Measurements from ENCODE around the gene POLR3A.
A peak's percentile ranks its signal among the peaks of the same experiment; 100 is the strongest.
"Not testable (repeated sequence)": the region's sequence is repeated elsewhere in the genome, so short reads cannot be mapped to it uniquely, and the experiment has no call there.

Gene POLR3A

DNA sequence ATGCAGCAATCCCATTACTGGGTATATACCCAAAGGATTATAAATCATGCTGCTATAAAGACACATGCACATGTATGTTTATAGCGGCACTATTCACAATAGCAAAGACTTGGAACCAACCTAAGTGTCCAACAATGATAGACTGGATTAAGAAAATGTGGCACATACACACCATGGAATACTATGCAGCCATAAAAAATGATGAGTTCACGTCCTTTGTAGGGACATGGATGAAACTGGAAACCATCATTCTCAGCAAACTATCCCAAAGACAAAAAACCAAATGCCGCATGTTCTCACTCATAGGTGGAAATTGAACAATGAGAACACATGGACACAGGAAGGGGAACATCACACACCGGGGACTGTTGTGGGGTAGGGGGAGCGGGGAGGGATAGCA is 30.5 kb downstream of the POLR3A start:
- in situ Hi-C loops (cut with MboI; ENCODE audit: low pct_unique_long_range_greater_than_20kb, low sequenced_read_pairs); DNase-seq: not testable (repeated sequence)

DNA sequence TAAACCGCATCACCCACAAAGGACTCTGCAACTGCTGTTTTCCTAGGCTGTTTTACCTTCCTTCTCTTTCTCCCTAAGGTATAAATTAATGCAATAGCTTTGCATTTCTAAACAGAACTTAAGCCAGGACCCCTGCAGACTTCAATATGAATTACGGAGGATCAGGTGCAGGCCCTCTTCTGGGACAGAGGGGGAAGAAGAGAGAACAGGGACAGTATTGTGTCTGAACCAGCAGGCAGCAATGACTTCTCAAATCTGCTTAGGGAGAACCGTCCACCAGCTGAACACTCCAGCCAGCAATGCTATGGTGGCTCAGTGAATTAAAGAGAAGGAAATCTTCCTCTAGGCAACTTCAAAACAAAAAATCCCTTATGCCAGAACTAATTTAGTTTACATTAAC is 35.7 kb downstream of the POLR3A start:
- in situ Hi-C loops (cut with MboI; ENCODE audit: low pct_unique_long_range_greater_than_20kb, low sequenced_read_pairs): no loop called here

DNA sequence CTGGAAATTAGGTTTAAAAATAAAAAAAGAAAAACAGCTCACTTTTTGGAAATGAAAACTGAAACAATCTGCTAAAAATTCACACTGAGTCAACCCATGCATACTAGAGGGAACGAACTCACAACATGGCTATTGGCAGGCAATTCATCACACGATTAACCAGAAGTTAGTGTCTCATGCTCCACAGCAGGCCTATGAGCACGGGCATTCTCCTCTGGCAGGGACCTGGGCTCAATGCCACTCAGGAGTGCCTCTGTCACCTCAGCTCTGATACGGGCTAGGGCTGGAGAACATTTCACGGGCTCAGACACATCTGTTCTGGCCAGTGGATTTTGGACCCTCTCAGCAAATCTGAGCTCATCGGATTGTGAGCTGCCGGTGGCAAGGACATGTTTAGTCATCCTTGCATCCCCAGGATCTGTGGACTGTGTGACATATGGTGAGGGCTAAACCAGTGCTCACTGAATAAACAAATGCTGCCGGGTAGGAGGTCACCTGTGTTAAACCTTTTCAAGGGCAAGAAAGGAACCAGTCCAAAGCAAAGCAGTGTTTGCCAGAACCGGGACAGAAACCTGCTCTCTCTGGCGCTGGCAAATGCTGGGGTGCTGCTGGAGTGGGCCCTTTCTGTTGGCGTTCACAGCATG is 40.1 kb downstream of the POLR3A start:
- in situ Hi-C loops (cut with MboI; ENCODE audit: low pct_unique_long_range_greater_than_20kb, low sequenced_read_pairs): no loop called here
- no peak for DNase-seq

More for the DNA sequence above, 35.7 kb downstream of the POLR3A start:
- DNase-seq: no peak

DNA sequence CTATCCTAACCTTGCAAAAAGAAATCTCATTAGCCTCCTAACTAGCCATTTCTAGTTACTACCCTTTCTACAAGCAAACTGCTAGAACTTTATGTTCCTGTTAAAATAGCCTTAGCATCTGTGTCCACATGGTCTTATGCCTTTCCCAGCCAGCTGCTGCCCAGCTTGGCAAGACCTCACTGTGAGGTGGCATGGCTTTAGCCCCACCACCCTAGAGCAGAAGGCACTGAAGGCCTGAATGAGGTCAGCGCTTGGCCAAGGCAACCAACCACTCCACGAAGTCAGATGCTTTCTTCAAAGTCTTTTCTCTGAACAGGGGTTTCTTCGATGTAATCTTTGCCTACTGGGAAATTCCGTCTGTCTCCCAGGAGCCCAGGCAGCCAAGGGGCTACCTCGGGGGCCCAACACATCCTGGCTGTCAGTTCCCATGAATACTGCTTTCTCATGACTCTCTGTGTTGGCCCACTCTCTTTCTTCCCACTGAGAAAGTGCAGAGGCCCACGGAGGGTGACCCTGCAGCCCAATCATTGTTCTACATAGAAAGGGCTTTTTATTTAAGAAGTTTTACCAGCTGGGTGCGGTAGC is 41.6 kb downstream of the POLR3A start:
- in situ Hi-C loops (cut with MboI; ENCODE audit: low pct_unique_long_range_greater_than_20kb, low sequenced_read_pairs): no loop called here
- no peak for DNase-seq

DNA sequence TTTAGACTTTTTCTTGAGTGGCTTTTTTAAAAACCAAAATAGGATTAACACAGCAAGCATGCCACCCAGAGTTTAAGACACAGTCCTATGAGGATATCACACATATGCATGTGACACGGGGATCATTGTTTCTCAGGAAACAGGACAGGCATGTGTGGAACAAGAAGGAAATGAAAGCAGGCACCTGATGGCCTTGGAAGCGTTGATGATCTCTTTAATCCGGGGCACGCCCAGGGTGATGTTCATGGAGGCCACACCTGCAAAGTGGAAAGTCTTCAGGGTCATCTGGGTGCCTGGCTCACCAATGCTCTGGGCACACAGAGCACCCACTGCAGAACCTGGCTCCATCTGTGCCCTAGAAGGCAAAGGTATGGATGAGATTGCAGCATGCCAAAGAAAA is 44.3 kb downstream of the POLR3A start:
- DNase-seq: no peak
- in situ Hi-C loops (cut with MboI; ENCODE audit: low pct_unique_long_range_greater_than_20kb, low sequenced_read_pairs): no loop called here

DNA sequence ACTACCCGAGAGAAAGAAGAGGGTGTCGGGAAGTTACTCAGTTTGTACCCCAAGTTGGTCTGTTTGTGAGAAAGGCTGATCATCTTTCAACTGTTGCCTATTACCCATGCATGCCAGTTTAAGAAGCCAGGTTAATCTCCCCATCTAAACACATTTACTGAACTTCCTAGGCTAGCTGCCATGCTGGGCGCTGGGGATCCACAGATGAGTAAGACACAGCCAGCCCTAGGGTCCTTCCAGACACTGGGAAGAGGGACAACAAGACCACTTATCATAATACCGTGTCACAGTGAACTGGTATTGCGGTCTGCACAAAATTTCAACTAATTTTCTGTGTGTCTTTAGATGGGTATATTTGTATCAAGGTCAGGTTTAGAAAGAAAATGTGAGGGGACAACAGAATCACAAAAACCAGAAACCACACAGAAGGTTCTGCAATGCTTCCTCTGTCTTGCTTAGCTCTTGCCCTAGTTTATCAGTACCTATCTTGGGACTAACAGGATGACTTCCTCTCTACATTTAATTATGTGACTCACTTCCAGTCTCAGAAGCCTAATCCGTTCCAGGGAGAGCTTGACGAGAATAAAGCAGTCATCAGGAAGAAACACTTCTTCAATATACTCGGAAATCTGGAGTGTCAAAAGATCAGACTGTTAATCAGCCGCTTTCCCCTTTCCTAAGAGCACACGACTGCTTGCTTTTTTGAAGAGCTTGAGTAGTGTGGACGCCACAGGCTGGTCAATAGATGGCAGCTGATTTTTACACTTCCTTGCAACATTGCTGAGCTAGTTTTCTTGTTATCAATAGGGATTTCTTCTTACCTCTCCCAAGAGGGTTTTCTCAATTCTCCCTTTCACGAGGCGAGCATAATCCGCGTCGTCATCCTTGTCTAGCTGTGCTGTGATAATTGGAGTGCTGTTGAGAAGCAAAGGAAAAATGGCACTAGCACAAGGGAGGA is 45.7 kb downstream of the POLR3A start:
- in situ Hi-C loops (cut with MboI; ENCODE audit: low pct_unique_long_range_greater_than_20kb, low sequenced_read_pairs): no loop called here
- DNase-seq: peak; percentile 40

DNA sequence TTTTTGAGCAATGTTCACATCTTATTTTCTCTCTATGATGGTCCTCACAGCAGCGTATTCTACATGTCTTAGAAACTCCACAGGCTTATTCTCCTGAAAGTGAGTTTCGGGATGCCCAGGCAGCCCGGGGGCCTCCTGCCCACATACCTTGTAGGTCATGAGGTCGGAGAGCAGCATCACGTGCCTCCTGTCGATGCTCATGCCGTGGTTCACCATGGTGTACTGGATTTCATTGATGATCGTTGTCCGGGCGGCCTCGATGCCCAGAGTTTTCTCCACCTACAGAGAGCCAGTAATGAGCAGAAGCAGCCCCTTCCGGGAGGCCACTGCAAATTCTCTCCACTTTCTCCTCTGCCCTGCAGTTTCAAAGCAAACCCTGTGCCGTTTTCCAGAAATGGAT is 48.0 kb downstream of the POLR3A start:
- no peak for DNase-seq
- in situ Hi-C loops (cut with MboI; ENCODE audit: low pct_unique_long_range_greater_than_20kb, low sequenced_read_pairs): no loop called here

DNA sequence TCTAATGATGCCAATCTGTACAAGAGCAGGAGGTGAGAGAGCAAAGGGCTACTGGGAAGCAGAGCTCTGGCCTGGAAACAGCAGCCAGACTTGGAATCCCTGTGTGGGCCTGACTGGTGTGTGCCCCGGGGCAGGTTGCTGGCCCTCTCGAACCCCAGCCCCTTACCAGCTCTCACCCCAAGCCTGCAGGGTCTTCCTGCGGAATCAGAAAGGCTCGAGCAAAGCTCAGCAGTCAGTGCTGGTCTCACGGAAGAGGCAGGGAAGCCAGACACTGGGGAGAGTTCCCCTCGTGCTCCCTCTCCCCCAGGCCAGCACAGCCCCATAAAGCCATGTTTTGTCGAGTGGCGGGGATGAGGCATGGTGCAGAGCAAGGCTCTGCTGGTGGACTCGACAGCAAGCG is 50.1 kb downstream of the POLR3A start:
- in situ Hi-C loops (cut with MboI; ENCODE audit: low pct_unique_long_range_greater_than_20kb, low sequenced_read_pairs): no loop called here
- no peak for DNase-seq

DNA sequence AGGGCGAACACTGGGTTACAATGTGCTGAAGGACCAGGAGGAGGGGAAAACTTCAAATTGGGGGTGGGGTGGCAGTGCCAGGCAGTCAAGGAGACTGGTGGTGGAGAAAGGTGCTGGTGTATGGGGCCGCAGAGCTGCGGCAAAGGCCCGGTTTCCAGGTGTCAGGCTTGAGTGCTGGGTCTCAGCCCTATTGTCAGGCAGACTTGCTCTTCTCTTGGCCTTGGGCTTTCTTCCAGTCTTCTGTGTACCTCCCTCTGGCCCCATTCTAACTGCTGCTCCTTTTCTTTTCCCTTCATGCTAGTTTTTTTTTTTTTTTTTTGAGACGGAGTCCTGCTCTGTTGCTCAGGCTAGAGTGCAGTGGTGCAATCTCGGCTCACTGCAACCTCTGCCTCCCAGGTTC is 51.0 kb downstream of the POLR3A start:
- no peak for DNase-seq
- in situ Hi-C loops (cut with MboI; ENCODE audit: low pct_unique_long_range_greater_than_20kb, low sequenced_read_pairs): no loop called here

DNA sequence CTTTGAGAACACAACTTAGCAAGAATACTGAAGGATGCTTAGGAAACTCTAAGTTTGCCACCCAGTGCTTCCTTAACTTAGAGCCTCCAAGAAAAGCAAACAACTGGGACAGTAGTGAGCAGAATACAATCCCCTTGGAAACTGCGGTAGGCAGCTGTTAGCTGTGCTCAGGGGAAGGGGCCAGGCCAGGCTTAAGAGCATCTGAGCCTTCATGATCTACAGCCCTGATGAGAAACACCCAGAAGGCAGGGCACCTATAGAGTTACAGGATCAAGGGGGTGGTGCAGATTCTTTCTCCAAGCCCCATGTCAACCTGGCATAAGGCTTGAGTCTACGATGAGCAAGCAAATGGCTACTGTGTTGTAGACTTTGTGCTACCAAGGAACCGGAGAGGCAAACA is 51.4 kb downstream of the POLR3A start:
- in situ Hi-C loops (cut with MboI; ENCODE audit: low pct_unique_long_range_greater_than_20kb, low sequenced_read_pairs): no loop called here

DNA sequence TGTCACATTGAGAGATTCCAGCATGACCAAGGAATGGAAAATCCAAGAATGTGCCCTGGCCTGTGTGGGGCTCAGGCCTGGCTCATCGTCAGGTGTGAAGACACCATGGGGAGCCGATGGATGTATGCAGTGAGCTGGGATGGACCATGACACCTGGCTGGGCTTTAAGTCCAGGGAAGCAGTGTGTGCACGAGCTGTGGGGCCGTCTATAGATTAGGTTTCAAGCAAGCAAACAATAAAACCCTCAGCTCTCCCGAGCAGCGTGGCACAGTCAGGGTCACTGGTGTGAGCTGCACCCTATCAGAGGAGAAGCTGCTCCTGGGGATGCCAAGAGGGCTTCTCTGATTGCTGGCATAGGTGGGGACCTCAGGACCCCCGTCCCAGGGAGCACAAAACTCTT is 52.3 kb downstream of the POLR3A start:
- DNase-seq: no peak
- in situ Hi-C loops (cut with MboI; ENCODE audit: low pct_unique_long_range_greater_than_20kb, low sequenced_read_pairs): no loop called here

More for the DNA sequence above, 51.4 kb downstream of the POLR3A start:
- DNase-seq: no peak

DNA sequence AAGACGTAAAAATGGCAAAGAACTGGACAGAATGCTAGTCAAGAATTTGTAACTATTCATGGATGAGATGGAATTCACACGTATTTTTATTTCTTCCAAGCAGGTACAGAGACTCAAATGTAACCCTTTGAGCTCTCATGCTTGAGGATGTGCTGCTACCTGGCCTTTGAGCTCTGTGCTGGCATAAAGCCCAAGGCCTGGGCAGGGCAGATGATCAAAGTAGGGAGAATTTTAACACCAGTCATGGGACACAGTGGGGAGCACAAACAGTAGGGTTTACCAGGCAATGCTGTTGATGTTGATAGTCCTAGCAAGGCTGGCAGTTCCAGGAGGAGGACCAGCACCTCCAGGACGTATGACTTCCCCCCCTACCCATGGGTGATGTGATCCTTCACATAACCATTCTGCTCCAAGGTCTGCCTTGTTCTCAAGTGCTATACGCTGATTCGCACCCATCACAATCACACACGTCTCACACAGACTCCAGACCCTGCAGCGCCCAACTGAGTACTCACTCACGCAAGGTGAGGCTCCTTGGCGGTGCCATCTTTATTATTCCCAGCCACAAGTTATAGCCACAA is 54.1 kb downstream of the POLR3A start:
- in situ Hi-C loops (cut with MboI; ENCODE audit: low pct_unique_long_range_greater_than_20kb, low sequenced_read_pairs): no loop called here
- DNase-seq: no peak

DNA sequence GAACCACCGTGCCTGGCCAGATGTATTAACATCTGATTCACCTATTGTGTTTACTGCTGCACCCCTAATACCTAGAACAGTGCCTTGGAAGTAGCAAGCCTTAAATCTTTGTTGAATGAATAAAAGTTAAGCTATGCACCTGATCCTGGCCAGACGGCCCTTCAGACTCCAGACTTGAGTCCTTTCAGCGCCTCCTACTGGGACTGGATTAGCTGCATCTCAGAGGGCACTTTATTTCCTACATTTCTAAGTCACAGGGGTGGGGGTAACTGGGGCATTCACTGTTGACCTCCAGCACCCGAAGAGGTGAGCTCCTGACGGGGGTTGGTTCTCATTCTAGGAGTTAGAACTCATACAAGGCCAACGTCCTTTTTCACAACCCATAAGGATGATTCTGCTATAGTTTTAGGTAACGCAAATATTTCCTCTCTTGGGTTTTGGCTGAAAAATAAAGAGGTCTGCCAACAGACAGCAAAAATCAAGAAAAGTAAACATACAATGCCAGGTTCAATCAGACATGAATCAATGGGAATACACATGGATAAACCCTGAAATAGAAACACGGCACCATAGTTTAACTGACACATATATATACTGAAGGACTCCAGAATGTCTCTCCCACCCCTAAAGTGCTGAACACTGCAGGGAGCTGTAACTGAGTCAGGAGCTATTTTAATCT is 54.8 kb downstream of the POLR3A start:
- peak; percentile 63 for DNase-seq
- in situ Hi-C loops (cut with MboI; ENCODE audit: low pct_unique_long_range_greater_than_20kb, low sequenced_read_pairs): no loop called here

DNA sequence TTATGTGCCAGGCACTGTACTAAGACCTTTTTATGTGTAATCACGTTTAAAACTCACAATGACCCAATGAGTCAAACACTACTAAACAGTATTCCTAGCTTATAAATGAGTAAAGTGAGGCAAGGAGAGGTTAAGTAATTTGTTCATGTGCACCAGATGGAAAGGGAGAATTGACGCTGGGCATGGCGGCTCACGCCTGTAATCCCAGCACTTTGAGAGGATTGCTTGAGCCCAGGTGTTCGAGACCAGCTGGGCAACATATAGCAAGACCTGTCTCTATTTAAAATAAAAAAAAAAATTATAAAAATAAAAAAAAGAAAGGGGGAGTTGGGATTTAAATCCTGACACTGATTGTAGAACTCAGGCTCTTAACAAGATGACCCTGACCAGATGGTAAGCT is 56.0 kb downstream of the POLR3A start:
- no peak for DNase-seq
- in situ Hi-C loops (cut with MboI; ENCODE audit: low pct_unique_long_range_greater_than_20kb, low sequenced_read_pairs): no loop called here

DNA sequence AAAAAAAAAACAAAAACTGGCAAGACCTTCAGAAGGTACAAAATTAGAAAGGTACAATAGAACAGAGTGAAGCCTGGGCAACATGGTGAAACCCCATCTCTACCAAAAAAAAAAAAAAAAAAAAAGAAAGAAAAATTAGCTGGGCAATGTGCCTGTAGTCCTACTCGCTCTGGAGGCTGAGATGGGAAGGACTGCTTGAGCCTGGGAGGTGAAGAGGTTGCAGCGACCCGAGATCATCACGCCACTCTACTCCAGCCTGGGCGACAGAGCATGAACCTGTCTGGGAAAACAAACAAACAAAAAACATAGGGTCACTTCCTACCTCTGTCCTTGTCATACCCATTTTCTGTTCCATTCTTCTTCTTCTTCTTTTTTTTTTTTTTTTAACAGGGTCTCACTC is 57.2 kb downstream of the POLR3A start:
- no peak for DNase-seq
- in situ Hi-C loops (cut with MboI; ENCODE audit: low pct_unique_long_range_greater_than_20kb, low sequenced_read_pairs): no loop called here

DNA sequence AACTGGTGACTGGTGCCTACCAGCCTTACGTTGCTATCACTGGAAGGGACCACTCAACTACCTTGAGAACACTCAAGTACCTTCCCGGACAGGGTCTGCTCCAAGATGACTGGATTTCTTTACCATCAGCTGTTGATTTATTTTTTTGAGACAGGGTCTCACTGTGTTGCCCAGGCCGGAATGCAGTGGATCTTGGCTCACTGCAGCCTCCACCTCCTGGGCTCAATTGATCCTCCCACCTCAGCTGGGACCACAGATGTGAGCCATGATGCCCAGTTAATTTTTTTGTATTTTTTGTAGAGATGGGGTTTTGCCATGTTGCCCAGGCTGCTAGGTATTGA is 57.5 kb downstream of the POLR3A start:
- DNase-seq: no peak
- in situ Hi-C loops (cut with MboI; ENCODE audit: low pct_unique_long_range_greater_than_20kb, low sequenced_read_pairs): no loop called here

DNA sequence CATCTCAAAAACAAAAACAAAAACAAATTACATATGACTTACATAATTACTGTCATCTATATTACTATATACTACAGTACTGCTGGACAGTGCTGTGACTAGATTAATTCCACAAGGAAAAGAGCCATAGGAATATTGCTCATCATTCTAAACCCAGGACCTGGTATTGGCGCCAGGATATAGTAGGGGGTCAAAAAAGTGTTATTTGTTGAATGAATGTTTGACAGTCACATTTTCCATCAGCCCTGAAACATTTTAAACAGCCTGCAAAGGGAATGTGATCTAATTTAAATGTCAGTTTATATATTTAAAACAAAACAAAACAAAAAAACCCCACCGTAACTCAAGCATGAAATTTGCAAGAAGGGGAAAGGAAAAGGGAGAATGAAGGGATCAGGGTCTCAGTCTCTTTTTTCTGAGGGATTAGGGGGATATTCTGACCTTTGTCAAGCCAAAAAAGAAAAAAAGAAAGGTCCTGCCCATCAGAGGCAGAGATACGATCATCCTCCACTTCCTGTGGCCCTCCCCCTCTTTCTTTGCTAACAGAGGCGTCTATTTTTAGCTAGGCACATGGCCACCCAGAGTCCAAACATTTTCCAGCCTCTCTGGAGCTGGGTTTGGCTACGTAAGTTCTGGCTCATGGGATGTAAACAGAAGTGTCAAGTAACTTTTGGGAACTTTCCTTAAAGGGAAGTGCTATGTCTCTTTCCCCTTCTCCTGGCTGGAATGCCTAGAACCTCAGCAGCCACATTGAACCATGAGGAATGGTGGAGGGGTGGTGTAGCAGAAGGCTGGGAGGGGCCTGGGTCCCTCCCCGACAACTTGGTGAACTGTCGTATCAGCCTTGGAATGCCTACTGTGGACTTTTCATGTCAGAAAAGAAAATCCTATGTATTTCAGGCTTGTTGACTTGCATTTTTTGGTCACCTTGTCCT is 58.2 kb downstream of the POLR3A start:
- DNase-seq: peak; percentile 68
- in situ Hi-C loops (cut with MboI; ENCODE audit: low pct_unique_long_range_greater_than_20kb, low sequenced_read_pairs): no loop called here

DNA sequence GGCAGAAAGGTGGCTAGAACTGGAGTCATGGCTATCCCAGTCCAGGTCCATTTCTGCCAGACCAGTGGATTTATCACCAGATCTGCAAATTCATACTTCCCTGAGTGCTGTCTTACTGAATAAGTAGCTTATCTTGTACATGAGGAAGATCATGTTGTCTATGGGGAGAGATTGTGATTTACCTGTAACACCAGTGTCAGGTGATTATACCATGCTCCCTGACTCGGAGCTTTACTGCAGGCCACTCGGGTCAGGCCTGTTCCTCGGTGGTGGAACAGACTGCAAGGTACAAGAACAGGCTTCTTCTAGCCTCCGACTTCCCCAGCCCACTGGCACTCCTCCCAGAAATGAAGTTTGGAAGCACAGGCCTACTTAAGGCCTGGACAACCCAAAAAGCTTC is 60.2 kb downstream of the POLR3A start:
- no peak for DNase-seq
- in situ Hi-C loops (cut with MboI; ENCODE audit: low pct_unique_long_range_greater_than_20kb, low sequenced_read_pairs): no loop called here
